GM23338 (cell line): Measurements from ENCODE around the gene SEZ6L. TPM values are rescaled to one million over a fixed set of nuclear protein-coding genes. Genes with fewer than 3 reads are reported as not detected.

Experiments
- ATAC-seq: fragments of 200-7000 bp; cut with Tn5 transposase; 3 replicates; pipeline ENCODE4 v1.9.1; 2020
- DNase-seq: peaks from one replicate; pipeline ENCODE4 v3.0.0-alpha.2; 2015; ENCODE audit warnings: low spot score
- H2AFZ ChIP-seq: fragments of 200-600 bp; sonication (generic); 2 replicates; pipeline ENCODE4 v1.8.0; 2016; ENCODE audit warnings: antibody characterized with exemption, mild to moderate bottlenecking, moderate library complexity
- H3F3A ChIP-seq: fragments of 200-600 bp; sonication (generic); replicated peaks from 2 replicates; pipeline ENCODE4 v1.8.0; 2017; ENCODE audit warnings: antibody characterized with exemption, mixed run types, low read depth
- H3K27ac ChIP-seq: fragments of 200-600 bp; sonication (generic); 2 replicates; pipeline ENCODE4 v1.6.1; 2016; ENCODE audit warnings: low read depth
- H3K27me3 ChIP-seq: fragments of 200-600 bp; sonication (generic); 2 replicates; pipeline ENCODE4 v1.8.0; 2016; ENCODE audit warnings: mild to moderate bottlenecking, mixed run types, moderate library complexity; ENCODE audit not compliant: insufficient read depth
- H3K36me3 ChIP-seq: fragments of 200-600 bp; sonication (generic); 2 replicates; pipeline ENCODE4 v1.8.0; 2016; ENCODE audit warnings: mild to moderate bottlenecking; ENCODE audit not compliant: insufficient read depth
- H3K4me1 ChIP-seq: fragments of 200-600 bp; sonication (generic); 2 replicates; pipeline ENCODE4 v1.8.0; 2016; ENCODE audit warnings: mild to moderate bottlenecking, moderate library complexity; ENCODE audit not compliant: insufficient read depth
- H3K4me2 ChIP-seq: fragments of 200-600 bp; sonication (generic); 2 replicates; pipeline ENCODE4 v1.7.1; 2017; ENCODE audit warnings: mixed run types
- H3K4me3 ChIP-seq: fragments of 200-600 bp; sonication (generic); 2 replicates; pipeline ENCODE4 v1.6.1; 2016; ENCODE audit warnings: mixed run types
- H3K79me2 ChIP-seq: fragments of 200-600 bp; sonication (generic); replicated peaks from 2 replicates; pipeline ENCODE4 v1.8.0; 2017; ENCODE audit warnings: mild to moderate bottlenecking; ENCODE audit not compliant: insufficient read depth
- H3K9me2 ChIP-seq: fragments of 200-600 bp; sonication (generic); 2 replicates; pipeline ENCODE4 v1.8.0; 2017; ENCODE audit not compliant: insufficient read depth
- H4K20me1 ChIP-seq: fragments of 200-600 bp; sonication (generic); replicated peaks from 2 replicates; pipeline ENCODE4 v1.8.0; 2017; ENCODE audit warnings: mild to moderate bottlenecking; ENCODE audit not compliant: insufficient read depth
- H3K27ac Mint-ChIP-seq: 2 replicates; pipeline ENCODE4 v1.8.0; 2020; ENCODE audit warnings: inconsistent platforms, mild to moderate bottlenecking, moderate library complexity, mixed read lengths
- H3K27me3 Mint-ChIP-seq: 3 replicates; pipeline ENCODE4 v1.8.0; 2022; ENCODE audit warnings: low read depth, mild to moderate bottlenecking, moderate library complexity, mixed read lengths, inconsistent platforms; ENCODE audit not compliant: insufficient read depth, poor library complexity
- H3K36me3 Mint-ChIP-seq: 3 replicates; pipeline ENCODE4 v1.8.0; 2021; ENCODE audit warnings: low read depth, mild to moderate bottlenecking, inconsistent platforms, moderate library complexity, mixed read lengths
- H3K4me1 Mint-ChIP-seq: 3 replicates; pipeline ENCODE4 v1.8.0; 2020; ENCODE audit warnings: mild to moderate bottlenecking, inconsistent platforms, mixed read lengths
- H3K4me3 Mint-ChIP-seq: 3 replicates; pipeline ENCODE4 v1.8.0; 2021; ENCODE audit warnings: moderate library complexity, mild to moderate bottlenecking, inconsistent platforms, mixed read lengths
- H3K9me3 Mint-ChIP-seq: 3 replicates; pipeline ENCODE4 v1.8.0; 2020; ENCODE audit warnings: moderate library complexity, mild to moderate bottlenecking, inconsistent platforms, mixed read lengths
- CREB1 ChIP-seq: fragments of 250-450 bp; sonication (Bioruptor Pico); IDR thresholded peaks from 2 replicates; pipeline ENCODE4 v1.5.0; 2020; ENCODE audit warnings: low read depth, mild to moderate bottlenecking, moderate library complexity
- ETS1 ChIP-seq: IDR thresholded peaks from 2 replicates; pipeline ENCODE4 v1.6.1; 2016; ENCODE audit warnings: antibody characterized with exemption
- EZH2 ChIP-seq: fragments of 200-600 bp; sonication (generic); IDR thresholded peaks from one replicate; pipeline ENCODE4 v1.8.0; 2017; ENCODE audit warnings: antibody characterized with exemption, mild to moderate bottlenecking, low read depth; ENCODE audit not compliant: unreplicated experiment
- EZH2phosphoT487 ChIP-seq: fragments of 200-600 bp; sonication (generic); IDR thresholded peaks from one replicate; pipeline ENCODE4 v1.8.1; 2018; ENCODE audit warnings: antibody characterized with exemption; ENCODE audit not compliant: unreplicated experiment
- JUNB ChIP-seq: IDR thresholded peaks from one replicate; pipeline ENCODE4 v1.6.1; 2016; ENCODE audit warnings: antibody characterized with exemption; ENCODE audit not compliant: unreplicated experiment
- NANOG ChIP-seq: IDR thresholded peaks from 2 replicates; pipeline ENCODE4 v1.6.1; 2016; ENCODE audit warnings: antibody characterized with exemption, borderline replicate concordance
- POLR2AphosphoS5 ChIP-seq: IDR thresholded peaks from 2 replicates; pipeline ENCODE4 v1.6.1; 2016; ENCODE audit warnings: antibody characterized with exemption, low read depth
- STAT1 ChIP-seq: IDR thresholded peaks from one replicate; pipeline ENCODE4 v1.6.1; 2016; ENCODE audit warnings: antibody characterized with exemption; ENCODE audit not compliant: unreplicated experiment
- ZNF331 ChIP-seq: fragments of 250-450 bp; sonication (Bioruptor Pico); IDR thresholded peaks from 2 replicates; pipeline ENCODE4 v1.5.0; 2020; ENCODE audit warnings: low read depth, mild to moderate bottlenecking, moderate library complexity
- polyA plus RNA-seq: library from polyadenylated mRNA; unstranded; fragments of >200 nt; fragmentation: Nextera tagmentation; extraction: Ambion mirVana; gene quantifications from 2 replicates; pipeline ENCODE4 v1.2.1, GENCODE V29; 2016
- total RNA-seq: library from RNA; depleted of rRNA; stranded (reverse); fragments of >200 nt; shearing (Covaris generic); gene quantifications from 2 replicates; pipeline ENCODE4 v1.2.3, GENCODE V29; 2014
- TF ChIP-seq, protein P1 (sequence below), 2 experiments: fragments of 200-600 bp in 1 of 2; sonication (generic) in 1 of 2; conservative IDR thresholded peaks; 2 replicates each; pipeline versions ENCODE4 v1.5.1 to v1.6.1; 2016 to 2017; ENCODE audit warnings: antibody characterized with exemption in 2 of 2, low read depth in 2 of 2, mild to moderate bottlenecking in 2 of 2, moderate library complexity in 1 of 2

The SEZ6L gene
- total and polyA plus RNA-seq, 2 experiments from 2014 or later = 0.13 to 0.24 TPM

- Histone ChIP-seq H3K79me2 (no peaks in the 10 kb centered on the region), H3K4me3 (no peak overlapping the region), H3K36me3 (no peaks in the 10 kb centered on the region), H4K20me1 (no peaks in the 10 kb centered on the region), H3K4me2 (no peak overlapping the region), H3K27me3 (no peaks in the 10 kb centered on the region), H3K27ac (no peak overlapping the region), H3K4me1 (peaks cover 7% of the 10 kb centered on the region; the same call in 1 of the 2 replicates), H2AFZ (no peak overlapping the region), H3F3A (no peaks in the 10 kb centered on the region), H3K9me2 (no peaks in the 10 kb centered on the region)
- ATAC-seq (no peak; the same call in 2 of the 3 replicates), DNase-seq (peak; percentile 72)
- no peaks in the 10 kb centered on the region for H3K36me3 Mint-ChIP-seq
- H3K27ac Mint-ChIP-seq = no peak overlapping the region
- H3K27me3 Mint-ChIP-seq = no peaks in the 10 kb centered on the region
- no peak overlapping the region for H3K4me3 Mint-ChIP-seq
- H3K9me3 Mint-ChIP-seq = no peaks in the 10 kb centered on the region
- H3K4me1 Mint-ChIP-seq = peaks cover 10% of the 10 kb centered on the region
- TF ChIP-seq EZH2phosphoT487 = no peak
- TF ChIP-seq, protein P1, sequence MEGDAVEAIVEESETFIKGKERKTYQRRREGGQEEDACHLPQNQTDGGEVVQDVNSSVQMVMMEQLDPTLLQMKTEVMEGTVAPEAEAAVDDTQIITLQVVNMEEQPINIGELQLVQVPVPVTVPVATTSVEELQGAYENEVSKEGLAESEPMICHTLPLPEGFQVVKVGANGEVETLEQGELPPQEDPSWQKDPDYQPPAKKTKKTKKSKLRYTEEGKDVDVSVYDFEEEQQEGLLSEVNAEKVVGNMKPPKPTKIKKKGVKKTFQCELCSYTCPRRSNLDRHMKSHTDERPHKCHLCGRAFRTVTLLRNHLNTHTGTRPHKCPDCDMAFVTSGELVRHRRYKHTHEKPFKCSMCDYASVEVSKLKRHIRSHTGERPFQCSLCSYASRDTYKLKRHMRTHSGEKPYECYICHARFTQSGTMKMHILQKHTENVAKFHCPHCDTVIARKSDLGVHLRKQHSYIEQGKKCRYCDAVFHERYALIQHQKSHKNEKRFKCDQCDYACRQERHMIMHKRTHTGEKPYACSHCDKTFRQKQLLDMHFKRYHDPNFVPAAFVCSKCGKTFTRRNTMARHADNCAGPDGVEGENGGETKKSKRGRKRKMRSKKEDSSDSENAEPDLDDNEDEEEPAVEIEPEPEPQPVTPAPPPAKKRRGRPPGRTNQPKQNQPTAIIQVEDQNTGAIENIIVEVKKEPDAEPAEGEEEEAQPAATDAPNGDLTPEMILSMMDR (conservative IDR thresholded peaks at IDR 0.05; ENCODE audit: low read depth in 2 of 2) = peak; percentile 74 to 81
Observed at GRCh38 chr22:26134654-26135330, 34.5 kb upstream of the SEZ6L start.

DNA sequence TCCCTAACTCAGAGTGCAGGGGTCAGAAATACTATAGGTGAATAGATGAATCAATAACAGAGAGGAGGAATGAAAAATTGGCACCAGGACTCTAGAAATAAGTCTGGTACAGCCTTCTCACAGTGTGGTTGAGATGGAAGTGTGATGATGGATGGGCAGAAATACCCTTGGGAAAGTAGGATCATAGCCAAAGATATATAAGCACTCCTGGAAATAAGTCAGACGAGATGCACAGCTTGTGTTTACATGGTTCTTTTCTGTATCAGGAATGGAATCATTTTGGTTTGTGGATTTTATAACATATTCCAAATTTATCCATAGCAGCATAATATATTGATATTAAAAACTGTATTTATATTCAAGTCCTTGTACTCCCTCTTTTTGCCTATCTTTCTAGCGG, 33.5 kb upstream of the SEZ6L start:
- no peak overlapping the region for H3K4me2 ChIP-seq
- TF ChIP-seq, protein P1 (conservative IDR thresholded peaks at IDR 0.05; ENCODE audit: low read depth in 2 of 2) = no peak
- no peak for TF ChIP-seq ZNF331 (CRISPR knock-in tag)
- TF ChIP-seq EZH2 = no peak
- TF ChIP-seq NANOG = no peak
- TF ChIP-seq CREB1 (CRISPR knock-in tag) = no peak
- TF ChIP-seq JUNB = no peak
- no peak for TF ChIP-seq ETS1
- no peak for TF ChIP-seq POLR2AphosphoS5
- no peak for TF ChIP-seq STAT1

More for the DNA sequence above, 33.5 kb upstream of the SEZ6L start:
- H3K27me3 ChIP-seq = no peaks in the 10 kb centered on the region
- H3F3A ChIP-seq = no peaks in the 10 kb centered on the region
- no peaks in the 10 kb centered on the region for H3K9me3 Mint-ChIP-seq
- peaks cover 7% of the 10 kb centered on the region for H3K4me1 Mint-ChIP-seq
- no peaks in the 10 kb centered on the region for H4K20me1 ChIP-seq
- H3K27me3 Mint-ChIP-seq = no peaks in the 10 kb centered on the region
- H3K27ac ChIP-seq = no peak overlapping the region
- no peak overlapping the region for H3K27ac Mint-ChIP-seq
- no peak overlapping the region for H3K4me3 Mint-ChIP-seq
- H3K9me2 ChIP-seq = no peaks in the 10 kb centered on the region
- no peak overlapping the region for H3K4me3 ChIP-seq
- H3K4me1 ChIP-seq = peaks cover 7% of the 10 kb centered on the region; the same call in 1 of the 2 replicates
- no peaks in the 10 kb centered on the region for H3K36me3 Mint-ChIP-seq
- no peaks in the 10 kb centered on the region for H3K79me2 ChIP-seq
- DNase-seq (no peak), ATAC-seq (no peak)
- H2AFZ ChIP-seq = no peak overlapping the region
- H3K36me3 ChIP-seq = no peaks in the 10 kb centered on the region
